Epithelial cell of proximal tubule (primary cell): ENCODE data around the gene RAB22A. TPM values are rescaled to one million over a fixed set of nuclear protein-coding genes. Genes with fewer than 3 reads are reported as not detected.

Experiments used
- DNase-seq: peaks from one replicate; pipeline ENCODE4 v3.0.0-alpha.2; 2011; ENCODE audit warnings: low read depth
- H3K4me3 ChIP-seq: 2 replicates; pipeline ENCODE4 v1.5.1; 2011; ENCODE audit warnings: low read depth, mild to moderate bottlenecking, low read length
- total RNA-seq: library from RNA; depleted of rRNA; stranded (reverse); fragments of >200 nt; gene quantifications from 2 replicates; pipeline ENCODE4 v1.2.3, GENCODE V29; 2015
- TF ChIP-seq, protein P1 (sequence below): conservative IDR thresholded peaks from 2 replicates; pipeline ENCODE4 v1.5.1; 2012; ENCODE audit warnings: low read depth, mild to moderate bottlenecking, low read length

Gene RAB22A
- total RNA-seq, 1 donor from 2014 or later = 10.6 TPM

DNA sequence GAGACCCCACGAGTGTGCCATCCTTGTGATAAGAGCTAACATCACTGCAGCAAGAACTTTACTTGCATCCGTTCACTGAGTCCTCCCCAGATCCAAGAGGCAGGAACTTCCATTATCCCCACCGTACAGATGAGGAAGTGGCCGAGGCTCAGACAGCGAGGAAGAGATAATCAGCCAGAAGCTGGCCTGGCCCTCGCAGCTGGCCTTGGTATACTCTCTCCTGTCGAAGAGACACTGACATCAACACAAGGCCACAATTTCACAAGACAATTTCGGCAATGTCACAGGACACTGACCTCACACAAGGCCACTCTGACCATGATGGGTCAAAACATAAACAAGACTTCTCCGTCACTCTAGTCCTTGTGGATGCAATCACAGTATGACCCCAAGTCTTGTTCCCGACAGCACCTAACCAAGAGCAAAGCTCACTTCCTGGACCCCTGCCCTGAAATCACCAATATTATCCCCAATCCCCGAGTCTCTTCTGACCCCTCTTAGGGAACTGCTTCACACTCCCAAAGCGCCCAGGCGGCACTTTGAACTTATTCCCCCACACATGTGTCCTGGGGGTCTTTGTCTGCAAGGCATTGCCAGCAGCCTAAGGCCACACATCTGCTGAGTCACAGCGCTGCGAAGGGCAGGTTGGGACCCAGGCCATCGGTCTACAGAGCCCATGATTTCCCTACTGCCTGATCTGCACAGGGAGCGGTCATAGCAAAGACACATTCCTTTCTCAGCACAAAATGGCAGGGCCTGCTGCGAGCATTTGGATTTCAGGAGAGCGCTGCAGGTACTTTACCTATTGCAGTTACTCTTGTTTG, 64.7 kb downstream of the RAB22A start:
- no peak overlapping the region for H3K4me3 ChIP-seq
- no peak for DNase-seq
- TF ChIP-seq, protein P1, sequence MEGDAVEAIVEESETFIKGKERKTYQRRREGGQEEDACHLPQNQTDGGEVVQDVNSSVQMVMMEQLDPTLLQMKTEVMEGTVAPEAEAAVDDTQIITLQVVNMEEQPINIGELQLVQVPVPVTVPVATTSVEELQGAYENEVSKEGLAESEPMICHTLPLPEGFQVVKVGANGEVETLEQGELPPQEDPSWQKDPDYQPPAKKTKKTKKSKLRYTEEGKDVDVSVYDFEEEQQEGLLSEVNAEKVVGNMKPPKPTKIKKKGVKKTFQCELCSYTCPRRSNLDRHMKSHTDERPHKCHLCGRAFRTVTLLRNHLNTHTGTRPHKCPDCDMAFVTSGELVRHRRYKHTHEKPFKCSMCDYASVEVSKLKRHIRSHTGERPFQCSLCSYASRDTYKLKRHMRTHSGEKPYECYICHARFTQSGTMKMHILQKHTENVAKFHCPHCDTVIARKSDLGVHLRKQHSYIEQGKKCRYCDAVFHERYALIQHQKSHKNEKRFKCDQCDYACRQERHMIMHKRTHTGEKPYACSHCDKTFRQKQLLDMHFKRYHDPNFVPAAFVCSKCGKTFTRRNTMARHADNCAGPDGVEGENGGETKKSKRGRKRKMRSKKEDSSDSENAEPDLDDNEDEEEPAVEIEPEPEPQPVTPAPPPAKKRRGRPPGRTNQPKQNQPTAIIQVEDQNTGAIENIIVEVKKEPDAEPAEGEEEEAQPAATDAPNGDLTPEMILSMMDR = no peak

DNA sequence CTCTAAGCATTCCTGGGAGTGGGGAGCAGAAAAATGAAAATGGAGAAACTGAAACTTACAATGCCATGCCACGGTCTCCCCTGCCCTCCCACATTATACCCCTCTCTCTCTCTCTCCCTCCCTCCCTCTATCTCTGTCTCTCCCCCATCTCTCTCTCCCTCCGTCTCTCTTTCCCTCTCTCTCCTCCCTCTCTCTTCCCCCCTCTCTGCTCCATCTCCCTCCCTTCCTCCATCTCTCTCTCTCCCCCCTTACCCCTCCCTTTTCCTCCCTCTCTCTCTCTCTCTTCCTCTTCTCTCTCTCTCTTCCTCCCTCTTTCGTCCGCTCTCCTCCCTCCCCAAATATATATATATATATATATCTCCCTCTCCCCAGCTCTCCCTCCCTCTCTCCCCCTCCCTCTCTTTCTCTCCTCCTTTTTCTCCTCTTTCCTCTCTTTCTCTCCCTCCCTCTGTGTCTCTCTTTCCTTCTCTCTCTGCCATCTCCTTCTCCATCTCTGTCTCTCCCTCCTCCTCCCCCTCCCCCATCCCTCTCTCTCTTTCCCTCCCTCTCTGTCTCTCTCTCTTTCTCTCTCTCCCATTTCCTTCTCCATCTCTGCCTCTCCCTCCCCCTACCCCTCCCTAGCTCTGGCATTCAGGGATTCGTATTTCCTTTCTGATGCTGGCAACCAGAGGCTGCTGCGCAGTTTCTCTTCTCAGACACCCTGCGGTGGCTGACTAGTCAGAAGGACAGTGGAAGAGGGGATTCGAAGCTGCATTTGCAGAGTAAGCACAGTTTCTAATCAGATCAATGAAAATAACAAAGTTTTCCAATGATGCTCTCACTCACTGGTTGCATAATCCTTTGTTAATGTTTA, 65.6 kb downstream of the RAB22A start:
- TF ChIP-seq, protein P1 = no peak
- no peak for DNase-seq
- no peak overlapping the region for H3K4me3 ChIP-seq

DNA sequence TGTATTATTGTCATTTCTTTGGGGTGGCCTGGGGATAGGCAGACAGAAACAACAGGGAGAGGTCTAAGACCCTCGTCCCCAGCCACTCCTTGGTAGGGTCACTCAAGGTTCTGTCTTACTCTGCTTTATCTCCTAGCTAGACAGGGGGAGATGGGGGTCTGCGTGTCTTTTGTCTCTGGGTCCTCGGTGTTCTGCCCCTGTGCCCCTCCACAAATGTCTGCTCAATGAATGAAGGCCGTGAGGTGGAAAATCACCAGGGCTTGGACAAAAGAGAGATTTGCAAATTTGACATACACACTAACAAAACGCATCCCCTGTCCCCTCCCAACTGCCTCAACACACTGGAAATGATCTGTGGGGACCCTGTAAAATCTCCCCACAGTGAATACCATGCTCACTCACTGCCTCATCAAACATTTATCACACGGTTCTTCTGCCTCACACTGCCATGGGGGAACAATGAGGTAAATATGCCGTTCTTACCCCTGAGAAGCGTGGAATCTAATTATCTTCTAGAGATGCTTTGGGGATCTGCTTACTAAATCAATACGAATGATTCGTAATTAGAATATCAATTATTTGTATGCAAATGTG, 66.3 kb downstream of the RAB22A start:
- H3K4me3 ChIP-seq = no peak overlapping the region
- TF ChIP-seq, protein P1 = no peak
- DNase-seq = no peak

DNA sequence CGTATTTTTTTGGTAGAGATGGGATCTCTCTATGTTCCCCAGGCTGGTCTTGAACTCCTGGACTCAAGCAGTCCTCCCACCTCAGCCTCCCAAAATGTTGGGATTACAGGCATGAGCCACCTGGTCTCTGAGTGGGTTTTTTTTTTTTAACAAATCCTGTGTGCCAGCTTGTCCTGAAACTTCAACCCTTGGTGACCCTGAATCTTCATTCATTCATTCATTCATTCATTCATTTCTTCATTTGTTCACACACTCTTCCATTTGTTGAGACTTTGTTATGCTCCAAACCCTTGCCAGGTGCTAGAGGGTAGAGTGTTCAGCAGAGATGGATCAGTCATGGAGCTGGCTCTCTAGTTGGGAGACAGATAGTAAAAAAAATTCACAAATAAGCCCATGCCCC, 67.5 kb downstream of the RAB22A start:
- no peak for DNase-seq
- H3K4me3 ChIP-seq = no peak overlapping the region
- TF ChIP-seq, protein P1 = no peak

DNA sequence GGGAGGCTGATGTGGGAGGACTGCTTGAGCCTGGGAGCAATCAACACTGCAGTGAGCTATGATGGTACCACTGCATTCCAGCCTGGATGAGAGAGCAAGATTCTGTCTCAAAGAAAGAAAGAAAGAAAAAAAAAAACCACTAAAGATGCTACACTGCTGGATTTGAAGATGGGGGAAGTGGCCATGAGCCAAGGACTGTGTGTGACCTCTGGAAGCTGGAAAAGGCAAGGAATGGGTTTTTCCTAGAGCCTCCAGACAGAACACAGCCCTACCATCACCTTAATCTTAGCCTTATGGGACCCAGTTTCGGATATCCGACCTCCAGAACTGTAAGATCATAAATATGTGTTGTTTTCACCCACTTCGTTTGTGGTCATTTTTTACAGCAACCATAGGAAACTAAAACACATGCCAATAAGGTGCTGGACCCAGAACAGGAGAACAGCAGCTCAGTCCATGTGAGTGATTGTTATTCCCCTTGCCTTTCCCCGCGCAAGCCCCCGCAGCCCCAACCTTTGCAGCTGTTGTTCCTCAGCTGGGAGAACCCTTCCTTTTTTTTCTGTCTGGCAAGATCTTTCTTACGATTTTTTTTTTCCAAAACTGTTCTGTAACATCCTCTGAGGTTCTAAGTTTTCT, 68.4 kb downstream of the RAB22A start:
- no peak overlapping the region for H3K4me3 ChIP-seq
- TF ChIP-seq, protein P1 = no peak
- no peak for DNase-seq

DNA sequence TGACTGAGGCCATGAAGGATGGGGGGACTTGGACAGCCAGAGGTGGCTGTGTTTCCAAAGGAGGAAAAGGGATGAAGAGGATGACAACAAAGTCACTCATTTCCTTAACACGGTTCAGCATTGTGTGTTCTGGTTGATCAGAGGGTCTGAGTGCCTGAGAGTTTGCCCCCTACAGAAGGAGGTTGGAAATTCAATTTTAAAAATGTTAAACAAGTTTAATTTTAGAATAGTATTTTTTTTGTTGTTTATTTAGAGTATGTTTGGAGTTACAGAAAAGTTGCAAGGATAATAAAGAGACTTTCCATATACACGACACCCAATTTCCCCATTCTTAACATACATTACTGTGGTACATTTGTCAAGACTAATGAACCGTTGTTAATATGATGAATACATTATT, 69.2 kb downstream of the RAB22A start:
- TF ChIP-seq, protein P1 = no peak
- DNase-seq = no peak

More for the DNA sequence above, 69.2 kb downstream of the RAB22A start:
- no peak overlapping the region for H3K4me3 ChIP-seq
